ENCODE data around the gene SCYL3.
"Not testable (repeated sequence)": the region's sequence is repeated elsewhere in the genome, so short reads cannot be mapped to it uniquely, and the experiment has no call there.

SCYL3 gene, protein sequence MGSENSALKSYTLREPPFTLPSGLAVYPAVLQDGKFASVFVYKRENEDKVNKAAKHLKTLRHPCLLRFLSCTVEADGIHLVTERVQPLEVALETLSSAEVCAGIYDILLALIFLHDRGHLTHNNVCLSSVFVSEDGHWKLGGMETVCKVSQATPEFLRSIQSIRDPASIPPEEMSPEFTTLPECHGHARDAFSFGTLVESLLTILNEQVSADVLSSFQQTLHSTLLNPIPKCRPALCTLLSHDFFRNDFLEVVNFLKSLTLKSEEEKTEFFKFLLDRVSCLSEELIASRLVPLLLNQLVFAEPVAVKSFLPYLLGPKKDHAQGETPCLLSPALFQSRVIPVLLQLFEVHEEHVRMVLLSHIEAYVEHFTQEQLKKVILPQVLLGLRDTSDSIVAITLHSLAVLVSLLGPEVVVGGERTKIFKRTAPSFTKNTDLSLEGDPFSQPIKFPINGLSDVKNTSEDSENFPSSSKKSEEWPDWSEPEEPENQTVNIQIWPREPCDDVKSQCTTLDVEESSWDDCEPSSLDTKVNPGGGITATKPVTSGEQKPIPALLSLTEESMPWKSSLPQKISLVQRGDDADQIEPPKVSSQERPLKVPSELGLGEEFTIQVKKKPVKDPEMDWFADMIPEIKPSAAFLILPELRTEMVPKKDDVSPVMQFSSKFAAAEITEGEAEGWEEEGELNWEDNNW
- 28.9 reads per million, percentile 55 among the genes with 10 or more reads in this experiment for total RNA-seq

DNA sequence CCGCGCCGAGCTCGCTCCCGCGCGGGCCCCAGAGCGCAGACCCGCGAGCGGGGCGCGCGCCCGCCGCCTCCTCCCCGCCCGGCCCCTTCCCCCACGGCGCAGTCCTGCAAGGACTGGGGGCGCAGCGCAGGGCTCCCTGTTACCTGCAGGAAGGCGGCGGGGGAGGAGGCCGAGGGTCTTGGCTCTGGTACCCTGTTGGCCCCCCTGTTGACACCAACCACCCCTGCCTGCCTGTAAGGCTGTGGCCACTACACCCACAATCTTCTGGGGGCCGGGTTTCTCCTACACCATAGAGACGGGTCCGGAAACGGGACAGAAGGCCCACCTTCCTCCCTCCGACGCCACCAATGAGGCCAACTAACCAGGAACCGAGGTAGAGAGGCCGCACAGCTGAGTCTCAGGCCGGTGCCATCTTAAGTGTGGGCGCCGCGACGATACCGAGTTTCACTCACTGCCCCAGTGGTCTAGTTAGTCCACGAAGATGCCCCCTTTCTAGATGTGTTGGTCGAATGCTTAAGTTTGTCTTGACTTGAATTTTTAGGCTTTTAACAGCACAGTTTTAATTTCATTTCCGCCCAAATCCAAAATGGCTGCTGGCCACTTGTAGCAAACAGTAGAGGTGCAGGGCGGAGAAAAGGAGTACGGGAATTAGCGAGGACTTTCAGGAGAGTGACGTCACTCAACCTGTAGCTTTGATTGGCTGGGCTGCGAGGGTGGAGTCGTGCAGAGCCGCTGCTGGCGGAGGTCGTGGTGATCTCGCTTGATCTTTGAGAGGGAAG is at the start of gene SCYL3:
Gene SCYL3 (minus strand): TSS at position 252 of the 779 bp plus-strand sequence. CDS start 5,056 bp downstream, outside the sequence.
- DNase-seq: peak; percentile 87

DNA sequence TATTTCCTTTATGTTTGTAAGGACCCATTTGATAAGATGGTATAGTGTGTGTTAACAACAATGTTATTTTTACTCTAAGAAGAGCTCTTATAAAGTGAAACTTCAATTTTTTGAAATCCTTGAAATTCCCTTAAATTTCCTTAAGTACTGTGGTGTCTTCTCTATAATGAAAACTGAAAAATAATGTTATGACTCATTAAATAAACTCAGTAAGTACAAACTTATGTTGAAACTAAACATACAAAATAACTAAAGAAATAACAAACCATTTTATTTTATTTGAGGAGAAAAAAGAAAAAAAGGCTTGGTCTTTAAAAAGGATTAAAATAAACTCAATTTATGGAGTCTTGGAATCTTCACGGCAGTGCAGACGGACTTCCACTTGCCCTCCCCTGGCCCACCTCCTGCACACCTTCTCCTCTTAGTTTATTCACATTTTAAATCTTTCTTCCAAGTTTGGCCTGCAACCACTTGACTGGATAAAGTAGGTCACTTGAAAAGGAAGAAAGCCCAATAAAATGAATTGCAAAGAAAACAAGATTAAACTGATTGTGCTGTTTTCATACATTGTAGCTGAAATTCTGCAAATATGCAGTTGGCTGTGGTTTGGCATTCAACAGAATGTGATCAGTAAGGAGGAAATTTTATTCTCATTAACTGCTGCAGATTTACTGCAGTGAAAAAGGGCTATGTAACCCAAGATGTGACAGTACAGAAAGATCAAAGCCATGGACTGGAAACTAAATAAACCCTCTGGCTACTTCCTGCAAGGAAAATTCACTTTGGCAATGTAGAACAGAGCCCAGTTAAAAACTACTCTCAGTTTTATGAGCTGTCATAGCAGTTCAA is 48.5 kb upstream of the SCYL3 start:
- DNase-seq: no peak

DNA sequence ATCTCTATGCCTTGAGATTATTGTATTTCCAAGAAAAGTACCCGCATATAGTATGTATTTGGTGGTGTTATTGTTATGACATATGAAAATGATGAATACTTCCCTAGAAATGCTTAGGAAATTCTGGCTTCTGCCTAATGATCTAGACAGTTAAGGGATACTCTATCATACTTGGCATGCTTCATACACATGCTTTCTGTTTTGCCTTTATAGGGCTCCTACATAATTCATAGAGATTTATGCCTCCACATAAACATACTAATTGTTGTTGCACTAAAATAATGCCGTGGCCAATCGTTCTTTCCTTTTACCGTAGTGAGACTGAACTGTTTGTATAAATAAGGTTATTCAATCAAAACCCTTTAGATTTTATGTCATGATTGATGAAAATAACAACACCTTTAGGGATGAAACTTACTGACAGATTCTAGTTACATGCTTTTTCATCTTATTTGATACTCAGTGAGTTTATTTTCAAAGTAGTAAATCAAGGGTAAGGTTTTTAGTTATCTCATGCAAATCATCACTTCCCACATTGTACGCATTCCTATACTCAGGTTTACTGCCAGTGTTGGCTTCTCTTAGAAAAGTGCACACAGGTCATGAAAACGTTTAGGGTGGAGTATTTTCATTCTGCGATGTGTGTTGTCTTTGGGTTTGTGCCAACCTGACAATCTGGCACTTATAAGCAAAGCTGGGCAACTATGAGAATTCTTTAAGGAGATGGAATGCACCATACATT is 40.5 kb upstream of the SCYL3 start:
- no peak for DNase-seq

- no peak for DNase-seq
These were observed 38.1 kb upstream of the SCYL3 start for GRCh38 chr1:169931795-169932231.

DNA sequence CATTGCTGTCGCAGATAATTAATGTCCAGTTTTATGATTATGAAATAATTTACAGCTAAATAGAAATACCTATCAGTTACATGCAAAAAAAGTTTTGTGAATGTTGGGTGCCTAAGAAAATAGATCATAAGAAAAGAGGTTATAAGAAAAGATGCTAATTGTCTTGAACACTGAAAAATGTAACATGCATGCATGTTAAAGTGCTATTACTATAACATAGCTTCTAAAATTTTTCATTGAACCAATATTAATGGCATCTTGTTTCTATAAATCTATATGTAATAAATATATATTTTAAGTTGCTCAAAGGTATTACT is 35.5 kb upstream of the SCYL3 start:
- DNase-seq: no peak

GRCh38 chr1:169928438-169929209 is 34.9 kb upstream of the SCYL3 start:
- DNase-seq: no peak

GRCh38 chr1:169925505-169926482 is 32.1 kb upstream of the SCYL3 start:
- no peak for DNase-seq

GRCh38 chr1:169924829-169925228 is 31.1 kb upstream of the SCYL3 start:
- DNase-seq: no peak

DNA sequence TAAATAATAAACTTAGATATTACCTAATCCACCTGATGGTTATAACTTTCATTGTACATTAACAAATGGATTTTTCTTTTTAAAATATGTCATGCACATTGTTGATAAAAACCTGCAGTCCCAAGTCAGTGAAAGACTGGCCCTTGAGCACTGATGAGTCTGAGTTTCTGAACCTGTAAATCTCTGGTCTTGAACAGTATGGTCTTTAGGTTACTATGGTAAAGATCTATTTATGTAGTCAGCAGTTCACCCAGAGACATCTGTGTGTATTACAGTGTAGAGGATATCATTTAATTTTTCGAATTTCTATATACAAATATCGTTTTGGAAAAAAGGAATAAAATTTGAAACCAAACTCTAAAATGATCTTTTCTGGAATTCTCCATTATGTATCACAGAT is 30.4 kb upstream of the SCYL3 start:
- DNase-seq: no peak

DNA sequence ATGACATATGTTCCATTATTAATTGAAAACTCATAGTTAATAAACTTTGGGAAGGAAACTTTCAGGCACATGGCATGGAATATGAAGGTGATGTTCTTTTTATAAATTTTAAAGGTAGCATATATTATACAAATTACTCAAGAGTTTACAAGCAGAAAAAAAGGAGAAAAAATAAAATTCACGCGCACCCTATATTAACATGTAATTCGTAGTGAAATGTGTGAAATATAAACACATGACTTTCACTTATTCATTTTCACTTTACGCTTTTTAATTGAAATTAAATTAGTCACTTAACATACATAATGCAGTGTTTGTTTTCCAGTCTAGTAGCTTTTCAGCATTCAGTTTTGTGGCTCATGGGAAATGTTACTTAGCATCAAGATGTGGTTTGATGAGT is 27.4 kb upstream of the SCYL3 start:
- no peak for DNase-seq

GRCh38 chr1:169918927-169919326 is 25.2 kb upstream of the SCYL3 start:
- no peak for DNase-seq

DNA sequence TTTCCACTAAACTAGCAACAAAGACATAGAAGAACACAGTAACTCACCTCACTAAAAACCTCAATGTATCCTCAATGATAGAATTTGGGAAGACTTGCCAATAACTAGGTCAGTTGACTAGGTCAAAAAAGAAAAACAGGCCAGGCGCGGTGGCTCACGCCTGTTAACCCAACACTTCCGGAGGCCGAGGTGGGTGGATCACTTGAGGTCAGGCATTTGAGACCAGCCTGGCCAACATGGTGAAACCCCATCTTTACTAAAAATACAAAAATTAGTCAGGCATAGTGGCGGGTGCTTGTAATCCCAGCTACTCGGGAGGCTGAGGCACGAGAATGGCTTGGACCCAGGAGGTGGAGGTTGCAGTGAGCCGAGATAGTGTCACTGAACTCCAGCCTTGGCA is 24.5 kb upstream of the SCYL3 start:
- not testable (repeated sequence) for DNase-seq

DNA sequence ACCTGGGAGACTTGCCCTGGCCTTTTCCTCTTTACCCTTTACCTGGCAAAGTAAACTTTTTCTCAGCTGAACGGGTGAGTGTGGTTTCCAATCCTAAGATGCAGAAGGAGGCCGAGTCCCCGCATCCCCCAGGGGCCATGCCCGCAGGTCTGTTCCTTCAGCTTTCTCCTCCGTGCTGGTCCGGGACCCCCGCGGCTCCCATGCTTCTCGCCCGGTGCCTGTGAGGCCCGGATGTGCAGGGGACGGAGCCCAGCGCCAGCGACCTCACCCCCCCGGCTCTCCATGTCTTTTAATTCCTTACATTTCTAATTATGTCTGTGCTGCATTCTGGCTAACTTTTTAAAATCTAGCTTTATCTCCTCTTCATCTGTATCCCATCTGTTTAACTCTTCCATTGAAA is 21.5 kb upstream of the SCYL3 start:
- DNase-seq: no peak

DNA sequence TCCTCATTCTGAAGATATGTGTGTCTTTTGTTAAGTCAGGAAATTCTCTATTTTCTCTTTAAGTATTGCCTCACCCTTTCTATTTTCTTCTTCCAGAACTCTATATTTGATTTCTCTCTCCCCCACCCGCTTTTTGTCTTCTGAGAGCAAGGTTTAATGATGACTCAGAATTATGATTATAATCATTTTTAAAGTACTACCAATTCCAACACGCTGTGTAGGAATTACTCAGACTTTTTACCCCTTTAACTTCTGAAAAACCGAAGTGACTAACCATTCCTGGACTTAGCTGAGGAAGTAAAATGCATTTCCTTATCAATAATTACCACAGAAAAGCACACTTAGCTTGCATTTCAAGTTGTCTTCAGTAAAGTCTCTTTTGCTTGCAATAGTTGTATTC is 20.8 kb upstream of the SCYL3 start:
- no peak for DNase-seq

DNA sequence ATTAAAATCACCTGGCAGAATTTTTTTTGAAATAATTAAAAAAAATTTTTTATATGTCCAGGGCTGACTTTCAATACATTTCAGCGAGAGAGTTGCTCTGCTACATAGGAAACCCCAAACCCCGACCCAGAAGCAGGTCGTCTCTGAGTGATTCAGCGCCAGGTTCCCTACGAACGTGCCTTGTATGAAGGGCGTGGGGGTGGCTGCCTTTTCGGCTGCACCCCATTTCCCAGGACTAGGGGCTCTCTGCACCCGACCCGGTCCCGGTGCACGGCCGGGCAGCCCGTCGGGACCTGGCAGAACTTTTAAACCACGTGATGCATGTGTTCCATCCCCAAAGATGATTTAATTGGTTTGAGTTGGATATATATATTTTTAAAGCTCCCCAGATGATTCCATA is 15.8 kb upstream of the SCYL3 start:
- DNase-seq: no peak

- no peak for DNase-seq
These were observed 13.2 kb upstream of the SCYL3 start for GRCh38 chr1:169906938-169907337.

DNA sequence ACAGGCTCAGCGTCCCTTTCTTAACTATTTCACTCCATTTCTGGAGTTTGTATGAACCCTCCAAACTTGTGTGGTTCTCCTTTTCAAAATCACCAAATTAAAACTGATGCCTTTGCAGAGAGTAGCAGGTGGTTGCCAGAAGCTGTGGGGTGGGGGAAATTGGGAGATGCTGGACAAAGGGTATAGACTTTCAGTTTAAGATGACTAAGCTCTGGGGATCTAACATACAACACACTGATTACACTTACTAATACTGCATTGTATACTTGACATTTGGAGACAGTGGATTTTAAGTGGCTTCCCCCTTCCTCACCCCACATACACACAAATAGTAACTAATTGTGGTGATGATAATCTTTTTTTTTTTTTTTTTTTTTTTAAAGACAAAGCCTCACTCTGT is 11.1 kb upstream of the SCYL3 start:
- DNase-seq: no peak

- no peak for DNase-seq
These were observed 9.1 kb upstream of the SCYL3 start for GRCh38 chr1:169902751-169903150.

- no peak for DNase-seq
These were observed 7.4 kb upstream of the SCYL3 start for GRCh38 chr1:169901115-169901514.

DNA sequence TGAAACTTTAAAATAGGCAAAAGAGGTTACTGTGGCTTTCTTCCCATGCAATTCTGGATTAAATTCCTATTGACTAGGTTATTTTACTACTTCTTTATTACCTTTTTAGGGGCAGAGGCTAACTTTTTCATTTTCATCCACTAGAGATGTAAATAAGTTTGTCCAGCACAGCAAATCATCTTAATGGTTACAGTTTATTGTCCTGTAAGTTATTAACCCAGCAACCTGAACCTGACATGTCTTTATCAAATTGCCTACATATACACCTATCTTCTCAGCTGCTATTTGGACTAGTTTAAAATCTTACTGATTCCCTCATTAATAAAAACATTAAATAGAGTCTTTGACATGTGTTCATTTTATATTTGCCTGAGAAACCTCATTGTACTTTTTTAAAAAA is 6.9 kb upstream of the SCYL3 start:
- DNase-seq: no peak
